GM19463 (cell line): ENCODE measurements around the gene ELOB.

ENCODE experiments used
- ATAC-seq: cut with Tn5 transposase; IDR thresholded peaks from one replicate; pipeline ENCODE4 v1.9.1; 2021; ENCODE audit warnings: mild to moderate bottlenecking, moderate library complexity; ENCODE audit not compliant: unreplicated experiment

ELOB gene

DNA sequence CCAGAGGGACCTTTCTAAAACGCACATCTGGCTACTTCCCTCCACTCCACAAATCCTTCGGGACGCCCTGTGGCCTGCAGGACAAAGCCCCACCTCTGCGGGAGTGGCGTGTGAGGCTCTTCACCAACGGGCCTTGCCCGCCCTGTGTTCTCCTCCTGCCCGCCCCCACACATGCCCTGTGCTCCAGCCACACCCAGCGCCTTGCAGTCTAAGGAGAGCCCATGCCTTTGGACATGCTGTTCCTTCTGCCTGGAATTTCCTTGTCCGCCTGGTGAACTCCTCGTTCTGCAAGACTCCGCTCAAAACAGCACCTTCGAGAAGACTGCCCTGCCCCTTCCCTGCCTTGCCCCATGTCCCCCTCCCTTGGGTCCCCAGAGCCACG lies 7.4 kb downstream of the ELOB start:
- no peak for ATAC-seq

DNA sequence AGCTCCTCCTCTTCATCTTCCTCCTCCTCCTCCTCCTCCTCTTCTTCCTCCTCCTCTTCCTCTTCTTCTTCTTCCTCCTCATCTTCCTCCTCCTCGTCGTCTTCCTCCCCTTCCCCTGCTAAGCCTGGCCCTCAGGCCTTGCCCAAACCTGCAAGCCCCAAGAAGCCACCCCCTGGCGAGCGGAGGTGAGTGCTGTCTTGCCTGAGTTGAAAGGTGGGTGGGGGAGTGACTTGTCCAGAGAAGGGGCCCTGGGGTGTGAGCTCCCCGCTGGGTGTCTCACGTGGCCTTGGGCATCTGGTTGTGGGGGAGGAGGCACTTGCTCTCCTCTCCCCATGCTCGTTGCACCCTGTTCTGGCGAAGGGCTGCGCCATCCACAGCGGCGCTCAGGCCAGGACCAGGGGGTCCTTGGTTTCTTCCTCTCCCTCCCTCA lies 8.0 kb downstream of the ELOB start:
- ATAC-seq = no peak

DNA sequence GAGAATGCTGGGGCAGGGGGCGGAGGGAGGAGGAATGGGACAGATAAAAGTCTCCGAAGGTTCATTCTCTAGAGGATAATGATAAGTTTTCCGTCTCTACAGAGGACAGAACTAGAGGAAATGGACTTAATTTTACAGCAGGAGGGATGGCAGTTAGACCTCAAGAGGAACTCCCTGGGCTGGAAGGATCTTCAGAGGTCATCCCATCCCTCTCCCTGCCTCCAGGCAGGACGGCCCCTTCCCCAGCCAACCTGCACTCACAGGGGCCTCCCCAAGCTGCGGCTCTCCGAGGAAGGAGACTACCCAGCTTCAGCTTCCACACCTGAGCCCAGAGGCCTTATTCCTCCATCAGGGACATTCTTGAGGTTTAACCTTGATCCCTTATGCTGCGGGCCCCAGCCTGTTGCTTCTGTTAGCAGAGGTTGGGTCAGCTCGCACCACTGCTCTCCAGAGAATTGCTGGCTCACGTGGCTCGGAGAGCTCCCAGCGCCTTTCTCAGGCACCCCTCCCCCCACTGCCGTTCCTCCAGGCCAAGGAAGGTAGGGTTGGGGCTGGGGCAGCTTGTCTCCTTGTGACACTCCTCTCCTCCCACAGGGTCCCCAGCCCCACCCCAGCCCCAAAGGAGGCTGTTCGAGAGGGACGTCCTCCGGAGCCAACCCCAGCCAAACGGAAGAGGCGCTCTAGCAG lies 8.5 kb downstream of the ELOB start:
- ATAC-seq = no peak

DNA sequence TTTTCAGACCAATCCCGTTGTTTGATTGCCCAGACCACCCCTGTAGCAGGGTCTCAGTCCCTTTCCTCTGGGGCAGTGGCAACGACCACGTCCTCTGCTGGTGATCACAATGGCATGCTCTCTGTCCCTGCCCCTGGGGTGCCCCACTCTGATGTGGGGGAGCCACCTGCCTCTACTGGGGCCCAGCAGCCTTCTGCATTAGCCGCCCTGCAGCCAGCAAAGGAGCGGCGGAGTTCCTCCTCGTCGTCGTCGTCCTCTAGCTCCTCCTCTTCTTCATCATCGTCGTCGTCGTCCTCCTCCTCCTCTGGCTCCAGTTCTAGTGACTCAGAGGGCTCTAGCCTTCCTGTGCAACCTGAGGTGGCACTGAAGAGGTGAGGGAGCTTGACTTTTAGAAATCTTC lies 9.2 kb downstream of the ELOB start:
- ATAC-seq = no peak

DNA sequence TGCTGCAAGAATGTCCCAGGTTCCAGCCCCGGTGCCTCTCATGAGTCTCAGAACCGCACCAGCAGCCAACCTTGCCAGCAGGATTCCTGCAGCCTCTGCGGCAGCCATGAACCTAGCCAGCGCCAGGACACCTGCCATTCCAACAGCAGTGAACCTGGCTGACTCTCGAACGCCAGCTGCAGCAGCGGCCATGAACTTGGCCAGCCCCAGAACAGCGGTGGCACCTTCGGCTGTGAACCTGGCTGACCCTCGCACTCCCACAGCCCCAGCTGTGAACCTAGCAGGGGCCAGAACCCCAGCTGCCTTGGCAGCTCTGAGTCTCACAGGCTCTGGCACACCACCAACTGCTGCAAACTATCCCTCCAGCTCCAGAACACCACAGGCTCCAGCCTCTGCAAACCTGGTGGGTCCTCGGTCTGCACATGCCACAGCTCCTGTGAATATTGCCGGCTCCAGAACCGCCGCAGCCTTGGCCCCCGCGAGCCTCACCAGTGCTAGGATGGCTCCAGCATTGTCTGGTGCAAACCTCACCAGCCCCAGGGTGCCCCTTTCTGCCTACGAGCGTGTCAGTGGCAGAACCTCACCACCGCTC lies 9.8 kb downstream of the ELOB start:
- no peak for ATAC-seq

DNA sequence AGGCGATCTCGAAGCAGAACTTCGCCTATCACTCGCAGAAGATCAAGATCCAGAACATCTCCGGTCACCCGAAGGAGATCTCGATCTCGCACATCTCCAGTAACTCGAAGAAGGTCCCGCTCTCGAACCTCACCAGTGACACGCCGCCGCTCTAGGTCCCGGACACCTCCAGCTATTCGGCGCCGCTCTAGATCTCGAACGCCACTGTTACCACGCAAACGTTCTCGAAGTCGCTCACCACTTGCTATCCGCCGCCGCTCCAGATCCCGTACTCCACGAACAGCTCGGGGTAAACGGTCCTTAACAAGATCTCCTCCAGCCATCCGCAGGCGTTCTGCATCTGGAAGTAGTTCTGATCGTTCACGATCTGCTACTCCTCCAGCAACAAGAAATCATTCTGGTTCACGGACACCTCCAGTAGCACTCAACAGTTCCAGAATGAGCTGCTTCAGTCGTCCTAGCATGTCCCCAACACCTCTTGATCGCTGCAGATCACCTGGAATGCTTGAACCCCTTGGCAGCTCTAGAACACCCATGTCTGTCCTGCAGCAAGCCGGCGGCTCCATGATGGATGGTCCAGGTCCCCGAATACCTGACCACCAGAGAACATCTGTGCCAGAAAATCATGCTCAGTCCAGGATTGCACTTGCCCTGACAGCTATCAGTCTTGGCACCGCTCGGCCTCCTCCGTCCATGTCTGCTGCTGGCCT lies 10.5 kb downstream of the ELOB start:
- ATAC-seq = no peak

DNA sequence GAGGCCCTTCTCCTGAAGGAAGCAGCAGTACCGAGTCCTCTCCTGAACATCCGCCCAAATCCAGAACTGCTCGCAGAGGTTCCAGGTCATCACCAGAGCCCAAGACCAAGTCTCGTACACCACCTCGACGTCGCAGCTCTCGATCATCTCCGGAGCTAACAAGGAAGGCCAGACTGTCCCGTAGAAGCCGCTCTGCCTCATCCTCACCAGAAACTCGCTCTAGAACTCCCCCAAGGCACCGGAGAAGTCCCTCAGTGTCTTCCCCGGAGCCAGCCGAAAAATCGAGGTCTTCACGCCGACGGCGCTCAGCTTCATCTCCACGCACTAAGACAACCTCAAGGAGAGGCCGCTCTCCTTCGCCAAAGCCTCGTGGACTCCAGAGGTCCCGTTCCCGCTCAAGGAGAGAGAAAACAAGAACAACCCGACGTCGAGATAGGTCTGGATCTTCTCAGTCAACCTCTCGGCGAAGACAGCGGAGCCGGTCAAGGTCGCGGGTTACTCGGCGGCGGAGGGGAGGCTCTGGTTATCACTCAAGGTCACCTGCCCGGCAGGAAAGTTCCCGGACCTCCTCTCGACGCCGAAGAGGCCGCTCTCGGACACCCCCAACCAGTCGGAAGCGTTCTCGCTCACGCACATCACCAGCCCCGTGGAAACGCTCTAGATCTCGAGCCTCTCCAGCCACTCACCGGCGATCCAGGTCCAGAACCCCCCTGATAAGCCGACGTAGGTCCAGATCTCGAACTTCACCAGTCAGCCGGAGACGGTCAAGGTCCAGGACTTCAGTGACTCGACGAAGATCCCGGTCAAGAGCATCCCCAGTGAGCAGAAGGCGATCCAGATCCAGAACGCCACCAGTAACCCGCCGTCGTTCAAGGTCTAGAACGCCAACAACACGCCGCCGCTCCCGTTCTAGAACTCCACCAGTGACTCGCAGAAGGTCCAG lies 11.3 kb downstream of the ELOB start:
- ATAC-seq = no peak

DNA sequence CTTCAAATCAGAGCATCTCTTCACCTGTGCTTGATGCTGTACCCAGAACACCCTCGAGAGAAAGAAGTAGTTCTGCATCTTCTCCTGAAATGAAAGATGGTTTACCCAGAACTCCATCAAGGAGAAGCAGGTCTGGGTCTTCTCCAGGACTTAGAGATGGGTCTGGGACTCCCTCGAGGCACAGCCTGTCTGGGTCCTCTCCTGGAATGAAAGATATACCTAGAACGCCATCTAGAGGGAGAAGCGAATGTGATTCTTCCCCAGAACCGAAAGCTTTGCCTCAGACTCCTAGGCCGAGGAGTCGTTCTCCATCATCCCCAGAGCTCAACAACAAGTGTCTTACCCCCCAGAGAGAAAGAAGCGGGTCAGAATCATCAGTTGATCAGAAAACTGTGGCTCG lies 12.4 kb downstream of the ELOB start:
- no peak for ATAC-seq

DNA sequence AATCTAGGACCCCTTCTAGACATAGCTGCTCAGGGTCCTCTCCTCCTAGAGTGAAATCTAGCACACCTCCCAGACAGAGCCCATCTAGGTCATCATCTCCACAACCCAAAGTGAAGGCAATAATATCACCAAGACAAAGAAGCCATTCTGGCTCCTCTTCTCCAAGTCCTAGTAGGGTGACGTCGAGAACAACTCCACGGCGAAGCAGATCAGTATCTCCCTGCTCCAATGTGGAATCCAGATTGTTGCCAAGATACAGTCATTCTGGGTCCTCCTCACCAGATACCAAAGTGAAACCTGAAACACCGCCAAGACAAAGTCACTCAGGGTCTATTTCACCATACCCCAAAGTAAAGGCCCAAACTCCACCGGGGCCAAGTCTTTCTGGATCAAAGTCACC lies 13.9 kb downstream of the ELOB start:
- no peak for ATAC-seq

DNA sequence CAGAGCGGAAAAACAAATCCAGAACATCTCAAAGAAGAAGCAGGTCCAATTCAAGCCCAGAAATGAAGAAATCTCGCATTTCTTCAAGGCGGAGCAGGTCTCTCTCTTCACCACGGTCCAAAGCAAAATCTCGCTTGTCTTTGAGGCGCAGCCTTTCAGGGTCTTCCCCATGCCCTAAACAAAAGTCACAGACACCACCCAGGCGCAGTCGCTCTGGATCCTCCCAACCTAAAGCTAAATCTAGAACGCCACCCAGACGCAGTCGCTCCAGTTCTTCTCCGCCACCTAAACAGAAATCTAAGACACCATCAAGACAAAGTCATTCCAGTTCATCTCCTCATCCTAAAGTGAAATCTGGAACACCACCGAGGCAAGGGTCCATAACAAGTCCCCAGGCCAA lies 14.4 kb downstream of the ELOB start:
- ATAC-seq = no peak

DNA sequence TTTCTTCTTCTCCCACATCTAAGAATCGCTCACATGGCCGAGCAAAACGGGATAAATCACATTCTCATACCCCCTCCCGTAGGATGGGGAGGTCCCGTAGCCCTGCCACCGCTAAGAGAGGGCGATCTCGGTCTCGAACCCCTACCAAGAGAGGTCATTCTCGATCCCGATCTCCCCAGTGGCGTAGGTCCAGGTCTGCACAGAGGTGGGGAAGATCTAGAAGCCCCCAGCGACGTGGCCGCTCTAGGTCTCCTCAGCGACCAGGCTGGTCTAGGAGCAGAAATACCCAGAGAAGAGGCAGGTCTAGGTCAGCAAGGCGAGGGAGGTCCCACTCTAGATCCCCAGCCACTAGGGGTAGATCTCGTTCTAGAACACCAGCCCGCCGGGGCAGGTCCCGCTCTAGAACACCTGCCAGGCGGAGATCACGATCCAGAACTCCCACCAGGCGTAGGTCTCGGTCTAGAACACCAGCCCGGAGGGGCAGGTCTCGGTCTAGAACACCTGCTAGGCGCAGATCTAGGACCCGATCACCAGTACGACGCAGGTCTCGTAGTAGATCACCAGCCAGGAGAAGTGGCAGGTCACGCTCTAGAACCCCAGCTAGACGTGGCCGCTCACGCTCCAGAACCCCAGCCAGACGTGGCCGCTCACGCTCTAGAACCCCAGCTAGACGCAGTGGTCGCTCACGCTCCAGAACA lies 15.0 kb downstream of the ELOB start:
- no peak for ATAC-seq

DNA sequence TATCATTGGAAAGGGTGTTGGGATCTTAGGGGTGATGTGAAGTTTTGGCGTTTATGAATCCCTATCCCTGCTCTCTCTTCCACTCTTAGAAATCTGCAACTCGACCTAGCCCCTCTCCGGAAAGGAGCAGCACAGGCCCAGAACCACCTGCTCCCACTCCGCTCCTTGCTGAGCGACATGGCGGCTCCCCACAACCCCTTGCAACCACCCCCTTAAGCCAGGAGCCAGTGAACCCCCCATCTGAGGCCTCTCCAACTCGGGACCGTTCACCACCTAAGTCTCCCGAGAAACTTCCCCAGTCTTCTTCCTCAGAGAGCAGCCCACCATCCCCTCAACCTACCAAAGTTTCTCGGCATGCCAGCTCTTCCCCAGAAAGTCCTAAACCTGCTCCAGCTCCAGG lies 15.6 kb downstream of the ELOB start:
- ATAC-seq = no peak

DNA sequence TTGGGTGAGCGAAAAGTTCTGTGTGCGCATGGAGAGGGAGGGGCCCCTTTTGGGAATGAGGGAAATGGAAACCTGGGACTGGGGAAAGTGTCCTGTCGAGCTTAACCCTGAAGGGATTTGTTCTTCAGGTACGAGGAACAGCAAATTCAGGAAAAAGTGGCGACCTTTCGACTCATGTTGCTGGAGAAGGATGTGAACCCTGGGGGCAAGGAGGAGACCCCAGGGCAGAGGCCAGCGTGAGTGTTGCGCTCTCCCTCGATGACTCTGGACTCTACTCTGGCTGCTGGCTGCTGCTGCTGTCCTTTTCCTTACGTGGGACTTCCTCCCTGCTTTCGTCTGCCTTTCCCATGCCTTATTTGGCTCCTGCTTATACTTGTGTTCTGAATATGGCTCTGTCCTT lies 19.7 kb downstream of the ELOB start:
- ATAC-seq = no peak

DNA sequence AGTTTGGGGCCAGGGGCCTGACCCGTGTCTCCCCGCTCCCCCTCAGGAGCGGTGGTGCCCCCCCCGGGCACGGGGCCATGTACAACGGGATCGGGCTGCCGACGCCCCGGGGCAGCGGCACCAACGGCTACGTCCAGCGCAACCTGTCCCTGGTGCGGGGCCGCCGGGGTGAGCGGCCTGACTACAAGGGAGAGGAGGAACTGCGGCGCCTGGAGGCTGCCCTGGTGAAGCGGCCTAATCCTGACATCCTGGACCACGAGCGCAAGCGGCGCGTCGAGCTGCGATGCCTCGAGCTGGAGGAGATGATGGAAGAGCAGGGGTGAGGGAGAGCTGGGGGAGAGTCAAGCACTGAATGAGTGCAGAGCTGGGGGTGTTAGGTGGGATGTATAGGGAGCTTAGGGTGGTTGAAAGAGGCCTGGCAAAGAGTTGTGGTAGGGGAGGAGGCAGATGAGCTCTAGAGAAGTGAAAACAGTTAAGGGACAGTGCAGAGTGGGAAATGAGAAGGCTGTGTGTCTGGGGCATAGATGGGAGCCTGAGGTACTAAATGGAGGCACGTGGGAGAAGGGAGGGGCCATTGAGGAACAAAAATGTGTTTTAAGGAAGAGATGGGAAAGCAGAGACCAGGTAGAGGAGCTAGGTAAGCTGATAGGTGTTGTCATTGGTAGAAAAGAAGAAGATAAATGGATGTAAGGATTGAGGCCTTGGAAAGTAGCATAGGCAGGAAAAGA lies 20.6 kb downstream of the ELOB start:
- ATAC-seq = no peak

DNA sequence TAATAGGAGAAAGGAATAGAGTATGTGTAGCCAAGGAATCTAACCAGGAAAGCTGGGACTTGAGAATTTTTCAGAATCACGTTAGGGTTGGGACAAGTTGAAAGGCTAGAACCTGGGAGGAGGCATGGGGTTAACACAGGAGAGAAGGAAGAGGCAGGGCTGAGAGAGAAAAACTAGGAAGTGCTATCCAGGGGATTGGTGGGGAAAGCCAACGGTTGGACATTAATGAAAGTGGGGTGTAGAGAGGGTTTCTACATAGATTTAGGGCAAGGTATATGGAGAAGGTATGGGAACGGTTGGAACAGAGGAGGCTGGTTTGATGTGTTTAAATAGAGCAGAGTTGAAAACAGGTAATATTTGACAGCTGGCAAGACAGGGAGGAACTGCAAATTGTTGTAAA lies 21.9 kb downstream of the ELOB start:
- no peak for ATAC-seq

DNA sequence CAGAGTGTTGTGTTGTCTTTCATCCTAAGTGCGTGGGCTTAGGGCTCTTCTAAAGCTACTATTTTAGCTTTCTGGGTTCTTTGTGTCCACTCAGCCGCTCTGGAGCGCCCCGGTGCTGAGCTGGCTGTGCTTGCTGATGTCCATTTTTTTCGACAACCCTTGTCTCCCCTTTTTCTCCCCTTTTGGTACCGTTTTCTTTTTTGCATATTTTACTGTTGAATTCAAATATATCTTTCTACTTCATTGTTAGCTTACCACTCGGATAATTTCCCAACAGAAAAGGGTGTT lies 23.4 kb downstream of the ELOB start:
- ATAC-seq = no peak

DNA sequence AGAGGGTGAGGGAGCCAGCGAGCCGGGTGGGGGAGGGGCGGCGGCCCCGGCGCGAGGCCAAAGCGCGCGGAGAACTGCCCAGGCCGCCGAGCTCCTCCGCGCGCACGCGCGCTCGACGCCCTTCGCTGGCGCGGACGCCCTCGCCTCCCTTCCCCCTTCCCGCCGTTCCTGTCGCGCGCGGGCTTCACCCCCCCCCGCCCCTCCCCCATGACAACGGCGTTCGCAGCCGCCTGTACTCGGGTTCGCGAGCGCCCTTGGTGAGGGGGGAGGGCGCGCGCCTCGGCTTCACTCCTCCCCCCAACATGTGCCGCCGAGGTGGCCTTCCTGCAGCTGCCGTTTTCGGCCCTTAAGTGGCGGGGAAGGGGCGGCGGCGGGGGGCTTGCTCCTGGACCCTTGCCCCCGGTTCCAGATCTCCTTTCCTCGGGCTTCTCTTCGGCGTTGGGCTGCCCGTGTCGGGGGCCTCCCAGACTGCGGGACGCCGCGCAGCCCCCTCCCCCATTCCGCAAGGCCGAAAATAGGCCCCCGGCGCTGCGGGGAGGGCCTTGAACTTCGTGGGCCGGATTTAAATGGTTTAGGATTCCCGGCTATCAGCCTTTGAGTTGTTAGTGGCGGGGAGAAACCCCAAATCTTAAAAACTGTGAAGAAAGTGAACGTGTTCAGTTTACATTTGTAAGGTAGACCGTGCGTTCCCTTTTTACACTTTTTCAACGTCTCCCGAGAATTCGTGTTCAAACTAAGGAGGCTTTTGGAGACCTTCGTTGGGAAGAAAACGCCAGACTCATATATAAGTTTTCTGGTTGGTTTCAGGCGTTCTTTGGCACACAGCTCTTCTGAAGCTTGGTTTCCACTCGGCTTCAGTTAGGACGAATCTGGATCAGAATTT lies 24.0 kb downstream of the ELOB start:
- peak; percentile 32 for ATAC-seq

DNA sequence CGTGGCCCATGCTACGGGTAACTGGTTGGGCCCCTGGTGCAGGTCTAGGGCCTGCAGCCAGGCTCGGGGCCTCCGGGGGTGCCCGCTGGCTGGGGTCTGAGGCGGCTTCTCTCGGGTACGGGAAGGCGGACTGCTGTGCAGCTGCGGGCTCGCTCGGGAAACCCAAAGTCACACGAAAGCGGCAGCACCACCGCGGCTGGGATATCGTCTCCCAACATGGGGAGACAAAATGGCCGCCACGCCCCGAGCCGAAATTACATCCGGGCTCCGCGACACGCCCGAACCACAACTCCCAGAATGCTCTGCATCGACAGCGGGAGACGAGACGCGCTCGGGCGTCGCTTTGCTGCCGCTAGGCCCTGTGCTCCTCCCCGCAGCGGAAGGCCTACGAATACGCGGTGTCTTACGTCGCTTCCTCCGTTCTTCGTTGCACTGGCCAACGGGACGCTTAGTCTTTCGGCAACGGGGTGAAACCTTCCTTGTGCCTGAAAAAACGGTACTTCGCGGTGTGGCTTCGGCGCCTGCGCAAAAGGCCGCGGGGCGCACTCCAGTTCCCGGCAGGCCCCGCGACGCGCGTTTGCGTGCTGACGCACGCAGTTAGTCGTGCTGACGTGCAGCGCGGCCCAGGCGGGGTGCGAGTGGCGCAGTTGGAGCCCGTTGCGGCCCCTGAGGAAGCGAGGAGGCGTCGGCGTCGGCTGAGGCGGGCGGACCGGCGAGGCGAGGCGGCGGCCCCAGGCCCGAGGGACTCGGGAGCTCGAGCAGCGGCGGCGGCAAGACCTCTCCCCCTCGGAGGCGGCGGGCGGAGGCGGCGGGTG lies 24.8 kb downstream of the ELOB start, which contains the start of gene SRRM2:
SRRM2 (plus strand) TSS at position 604 of the 815 bp plus-strand sequence. CDS start 3,727 bp downstream, outside the sequence.
- peak; percentile 85 for ATAC-seq
